ENCODE data around the gene TGIF2.
A peak's percentile ranks its signal among the peaks of the same experiment; 100 is the strongest.

GRCh38 chr20:36605399-36606157, 32.2 kb downstream of the TGIF2 start, which contains the start of gene RAB5IF:
- TF ChIP-seq CTCF (IDR thresholded peaks at IDR 0.05): peak in 1 of 3 donors; percentile 99
- TF ChIP-seq POLR2A (IDR thresholded peaks at IDR 0.05): no peak

Data from lower leg skin (tissue), 3 donors.